Measurements from ENCODE around the gene TRAPPC3L. TPM values are rescaled to one million over a fixed set of nuclear protein-coding genes. Genes with fewer than 3 reads are reported as not detected.
A peak's percentile ranks its signal among the peaks of the same experiment; 100 is the strongest.

Gene TRAPPC3L
- total and polyA plus RNA-seq, 2 of the 8 experiments (the other 6 are each of a cell fraction or from before 2014, with no cell fraction given), result not detected

- Histone ChIP-seq H3K4me2 (ENCODE audit: insufficient read depth in 1 of 2, low read depth in 2 of 2, low read length in 2 of 2) (peak within 1 kb of the TSS; percentile 57 to 87), H3K18ac (ENCODE audit: extremely low read depth, low read length) (peak within 1 kb of the TSS; percentile 81), H2AK5ac (ENCODE audit: low read depth, low read length) (no peak within 1 kb of the TSS), H4K91ac (replicated peaks; ENCODE audit: insufficient read length, low read length) (peak within 1 kb of the TSS; percentile 53), H3K79me1 (ENCODE audit: low read depth, low read length) (no peaks in the 10 kb centered on the region), H3K9me3 (ENCODE audit: insufficient read depth in 2 of 2, low read depth in 1 of 2, low read length in 1 of 2) (no peaks in the 10 kb centered on the region), H4K8ac (ENCODE audit: extremely low read depth, insufficient read depth, low read length) (peak within 1 kb of the TSS; percentile 75; the same call in 1 of the 2 replicates), H2BK12ac (ENCODE audit: low read depth, low read length) (peak within 1 kb of the TSS; percentile 89; the same call in 1 of the 2 replicates), H3K36me3 (ENCODE audit: control insufficient read depth in 2 of 4, insufficient read depth in 4 of 4, low read length in 3 of 4) (no peaks in the 10 kb centered on the region), H2BK120ac (replicated peaks; ENCODE audit: low read depth, low read length) (no peak within 1 kb of the TSS), H3K4me1 (replicated peaks in 1 of 4; ENCODE audit: control insufficient read depth in 3 of 4, insufficient read depth in 4 of 4, low read length in 3 of 4) (peaks cover 3 to 4% (median 3%) of the 10 kb centered on the region in 4 experiments), H2BK15ac (ENCODE audit: low read length) (no peak within 1 kb of the TSS), H3K79me2 (ENCODE audit: control insufficient read depth in 1 of 2, insufficient read depth in 2 of 2, low read length in 2 of 2) (no peaks in the 10 kb centered on the region), H3K27me3 (replicated peaks in 1 of 4; ENCODE audit: control insufficient read depth in 3 of 4, extremely low read depth in 1 of 4, insufficient read depth in 3 of 4, low read length in 3 of 4) (peaks cover 8 to 33% (median 25%) of the 10 kb centered on the region in 4 experiments), H3K4ac (replicated peaks; ENCODE audit: insufficient read length, low read depth, low read length) (no peak within 1 kb of the TSS), H3K9ac (replicated peaks in 1 of 4; ENCODE audit: extremely low read depth in 1 of 4, low read depth in 3 of 4, low read length in 3 of 4) (peak within 1 kb of the TSS; percentile 2 to 56 (median 54); a peak in 5 of 7 replicates), H4K20me1 (replicated peaks in 1 of 2; ENCODE audit: control insufficient read depth in 1 of 2, insufficient read depth in 2 of 2, low read length in 2 of 2) (no peaks in the 10 kb centered on the region), H4K5ac (ENCODE audit: insufficient read length, low read depth, low read length) (no peak within 1 kb of the TSS), H3K14ac (ENCODE audit: insufficient read length) (no peak within 1 kb of the TSS), H3K23ac (ENCODE audit: insufficient read length) (no peak within 1 kb of the TSS), H2BK5ac (ENCODE audit: low read depth, low read length) (no peak within 1 kb of the TSS; the same call in 1 of the 2 replicates), H2AFZ (ENCODE audit: low read length) (peak within 1 kb of the TSS; percentile 61; the same call in 1 of the 2 replicates), H2BK20ac (ENCODE audit: low read length) (no peak within 1 kb of the TSS), H3K23me2 (ENCODE audit: low read depth, low read length) (peaks cover 4% of the 10 kb centered on the region; the same call in 1 of the 2 replicates), H3K4me3 (ENCODE audit: extremely low read depth in 1 of 4, insufficient read depth in 2 of 4, low read depth in 3 of 4, low read length in 4 of 4) (peak within 1 kb of the TSS; percentile 23 to 57 (median 43)), H3K27ac (ENCODE audit: low read depth, low read length) (no peak within 1 kb of the TSS), H3K56ac (replicated peaks; ENCODE audit: insufficient read length, low read depth, low read length) (no peak within 1 kb of the TSS)
- ChIA-PET POLR2A (ENCODE audit: partially characterized antibody) (interaction anchor here (1.0 to 1.4 kb wide), 4 partner anchors 17 to 109 kb away, joined by 3 to 8 read pairs (median 4); partner anchors contain the start of gene DSE), CTCF (ENCODE audit: partially characterized antibody) (interaction anchor here (1.0 kb wide), 3 partner anchors 8 to 174 kb away, joined by 3 to 6 read pairs (median 5); no protein-coding TSS in a partner anchor)
- WGBS, 2 experiments (ENCODE audit: extremely low coverage in 1 of 2, insufficient coverage in 1 of 2, insufficient read length in 1 of 2, insufficient replicate concordance in 2 of 2, low coverage in 1 of 2, low lambda C conversion rate in 2 of 2, missing lambda C conversion rate in 1 of 2), result 71% methylated on average over 6 of the region's 13 CpGs; no CpG with 5 or more reads in 1 of the 2 experiments
- no peak for DNase-seq (ENCODE audit: low read depth in 1 of 2, low spot score in 2 of 2)
- no peak for FAIRE-seq
- no peak for TF ChIP-seq CREB1 (IDR thresholded peaks at IDR 0.05)
Observed at GRCh38 chr6:116461331-116461931, 84.1 kb downstream of the TRAPPC3L start, which contains the start of gene CALHM6. CALHM6 (plus strand) TSS chr6:116461375; CDS start chr6:116461930, 555 bp downstream.

Measured in H1 (cell line).